Naive thymus-derived CD4-positive, alpha-beta T cell (primary cell): ENCODE data around the gene AGFG2. TPM values are rescaled to one million over a fixed set of nuclear protein-coding genes. Genes with fewer than 3 reads are reported as not detected.
A peak's percentile ranks its signal among the peaks of the same experiment; 100 is the strongest.

Source experiments
- ATAC-seq: fragments of 150-1000 bp; cut with Tn5 transposase; 2 replicates; pipeline ENCODE4 v1.10.0; 2021; ENCODE audit warnings: mild to moderate bottlenecking, moderate library complexity
- CTCF ChIA-PET: fragments of 350-600 bp; sonication (Branson Sonifier 250); formaldehyde crosslinking; loops from one replicate; lab custom pipeline; 2021; ENCODE audit warnings: antibody characterized with exemption; lab: Charles Lee
- POLR2A ChIA-PET: fragments of 350-600 bp; sonication (Branson Sonifier 250); formaldehyde crosslinking; loops from one replicate; lab custom pipeline; 2021; ENCODE audit warnings: antibody characterized with exemption, inconsistent platforms; lab: Charles Lee
- DNase-seq, 9 donors: peaks; one replicate each; pipeline versions ENCODE4 v3.0.0 to v3.0.0-alpha.2; 2020 to 2022; ENCODE audit warnings: mixed read lengths in 1 of 9
- H3K27ac ChIP-seq: one replicate; pipeline ENCODE4 v1.7.0; 2013; ENCODE audit warnings: mild to moderate bottlenecking, low read depth, low read length, moderate library complexity
- H3K27me3 ChIP-seq, 2 donors: one replicate each; pipeline ENCODE4 v1.7.0; 2013; ENCODE audit warnings: low read length in 2 of 2, mild to moderate bottlenecking in 2 of 2, moderate library complexity in 2 of 2; ENCODE audit not compliant: control insufficient read depth in 2 of 2, insufficient read depth in 2 of 2
- H3K36me3 ChIP-seq, 3 experiments: 1 replicate in 2 of 3; 2 replicates in 1 of 3; pipeline ENCODE4 v1.7.0; 2013; ENCODE audit warnings: low read length in 3 of 3, mild to moderate bottlenecking in 3 of 3, moderate library complexity in 1 of 3; ENCODE audit not compliant: insufficient read depth in 3 of 3, control insufficient read depth in 2 of 3
- H3K4me1 ChIP-seq, 2 donors: one replicate each; pipeline ENCODE4 v1.7.0; 2013; ENCODE audit warnings: low read length in 2 of 2, mild to moderate bottlenecking in 2 of 2, moderate library complexity in 1 of 2; ENCODE audit not compliant: control insufficient read depth in 2 of 2, insufficient read depth in 2 of 2
- H3K4me3 ChIP-seq: 2 replicates; pipeline ENCODE4 v1.7.0; 2013; ENCODE audit warnings: mild to moderate bottlenecking, low read length
- H3K9me3 ChIP-seq, 3 experiments: 1 replicate in 2 of 3; 2 replicates in 1 of 3; pipeline ENCODE4 v1.7.0; 2013; ENCODE audit warnings: low read length in 3 of 3; ENCODE audit not compliant: control insufficient read depth in 2 of 3
- H3K27ac Mint-ChIP-seq, 9 donors: one replicate each; pipeline ENCODE4 v1.8.0; 2020 to 2022; ENCODE audit warnings: mixed read lengths in 9 of 9, mild to moderate bottlenecking in 8 of 9, moderate library complexity in 5 of 9, inconsistent platforms in 2 of 9
- H3K27me3 Mint-ChIP-seq, 5 donors: one replicate each; pipeline ENCODE4 v1.8.0; 2021 to 2022; ENCODE audit warnings: mixed read lengths in 5 of 5, mild to moderate bottlenecking in 1 of 5
- H3K36me3 Mint-ChIP-seq, 5 donors: one replicate each; pipeline ENCODE4 v1.8.0; 2020 to 2022; ENCODE audit warnings: mixed read lengths in 5 of 5, mild to moderate bottlenecking in 3 of 5, inconsistent platforms in 1 of 5
- H3K4me1 Mint-ChIP-seq, 7 donors: one replicate each; pipeline ENCODE4 v1.8.0; 2020 to 2022; ENCODE audit warnings: mixed read lengths in 7 of 7, mild to moderate bottlenecking in 3 of 7, inconsistent platforms in 1 of 7
- H3K4me3 Mint-ChIP-seq, 10 donors: one replicate each; pipeline ENCODE4 v1.8.0; 2020 to 2022; ENCODE audit warnings: mild to moderate bottlenecking in 10 of 10, mixed read lengths in 10 of 10, moderate library complexity in 6 of 10, inconsistent platforms in 2 of 10
- H3K9me3 Mint-ChIP-seq, 11 donors: one replicate each; pipeline ENCODE4 v1.8.0; 2020 to 2022; ENCODE audit warnings: mixed read lengths in 11 of 11, mild to moderate bottlenecking in 4 of 11, inconsistent platforms in 1 of 11, moderate library complexity in 1 of 11
- intact Hi-C, 2 donors: fragments of 100-400 bp; cut with micrococcal nuclease; formaldehyde crosslinking; loops; one replicate each; pipeline ENCODE4 v1.15.1; 2023
- polyA plus RNA-seq, 2 donors: library from polyadenylated mRNA; unstranded; fragments of 300-500 nt; fragmentation: Illumina TruSeq; gene quantifications; one replicate each; pipeline ENCODE4 v1.2.3, GENCODE V29; 2021
- total RNA-seq, 6 experiments: library from RNA in 5 of 6; stranded (reverse) in 5 of 6; gene quantifications; 1 replicate in 5 of 6; 2 replicates in 1 of 6; pipeline ENCODE4 v1.2.3 and lab custom pipeline; 2021 to 2026

AGFG2 gene
- total and polyA plus RNA-seq, 7 experiments from 2014 or later, result 5.7 to 42.4 (median 23.2) TPM

DNA sequence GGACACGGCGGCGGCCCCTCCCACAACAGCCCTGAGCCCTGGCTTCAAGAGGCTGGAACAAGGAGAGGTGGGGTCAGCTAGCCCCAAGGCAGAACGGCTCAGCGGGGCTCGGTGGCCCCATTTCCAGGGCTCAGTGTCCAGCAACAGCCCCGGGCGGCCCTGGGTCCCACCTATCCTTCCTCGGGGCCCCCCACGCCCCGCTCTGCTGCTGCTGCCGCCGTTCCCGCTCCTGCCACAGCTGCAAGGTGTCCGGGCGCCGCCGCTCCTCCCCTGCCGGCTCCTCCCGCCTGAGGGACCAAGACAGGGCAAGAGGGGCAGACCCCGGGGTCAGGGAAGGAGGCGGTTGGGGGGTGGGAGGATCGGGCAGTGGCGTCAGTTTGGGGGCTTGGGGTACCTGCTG is 38.1 kb downstream of the AGFG2 start:
- Histone ChIP-seq H3K4me1 (peaks cover 7 to 8% of the 10 kb centered on the region in 2 donors), H3K27me3 (no peaks in the 10 kb centered on the region), H3K4me3 (no peak overlapping the region), H3K36me3 (peaks cover 27 to 97% (median 54%) of the 10 kb centered on the region in 3 experiments), H3K9me3 (no peaks in the 10 kb centered on the region), H3K27ac (no peak overlapping the region)
- peaks cover 0 to 8% (median 5%) of the 10 kb centered on the region in 5 donors for H3K36me3 Mint-ChIP-seq
- ATAC-seq, result no peak
- H3K27me3 Mint-ChIP-seq, result no peaks in the 10 kb centered on the region
- ChIA-PET POLR2A (interaction anchor here (0.6 to 2.6 kb wide), 5 partner anchors 10 to 132 kb away, joined by 3 to 17 read pairs (median 3); partner anchors contain the start of genes FBXO24 and LRCH4), CTCF (interaction anchor here (0.5 to 1.2 kb wide), 2 partner anchors 12 to 18 kb away, joined by 4 to 5 read pairs; no protein-coding TSS in a partner anchor)
- H3K4me3 Mint-ChIP-seq, result no peak overlapping the region
- peaks cover under 1 to 15% (median 3%) of the 10 kb centered on the region in 7 donors for H3K4me1 Mint-ChIP-seq
- intact Hi-C loops, result no loop called here
- no peak for DNase-seq
- H3K9me3 Mint-ChIP-seq, result no peaks in the 10 kb centered on the region
- no peak overlapping the region for H3K27ac Mint-ChIP-seq

DNA sequence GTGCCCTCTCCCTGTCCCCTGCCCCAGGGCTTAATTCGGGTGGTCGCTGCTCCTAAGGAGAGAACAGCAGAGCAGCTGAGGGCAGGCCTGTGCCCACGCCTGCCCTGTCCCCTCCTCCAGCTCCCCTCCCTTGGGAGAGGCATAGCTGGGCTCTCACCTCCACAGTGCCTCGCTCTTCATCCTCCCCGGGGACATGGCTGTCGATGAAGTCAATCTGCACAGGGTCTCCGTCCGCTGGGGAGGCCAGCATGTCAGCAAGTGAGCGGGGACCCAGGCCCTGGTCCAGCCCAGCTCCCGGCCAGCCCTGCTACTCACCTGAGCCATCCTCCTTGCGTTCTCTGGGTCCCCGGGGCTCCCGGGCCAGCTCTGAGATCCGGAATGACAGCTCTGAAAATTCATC is 38.5 kb downstream of the AGFG2 start:
- peak overlapping the region in 2 of 9 donors; percentile 25 to 29 for H3K27ac Mint-ChIP-seq
- ATAC-seq (no peak), DNase-seq (no peak)
- peaks cover 4 to 18% (median 5%) of the 10 kb centered on the region in 7 donors for H3K4me1 Mint-ChIP-seq
- Histone ChIP-seq H3K4me1 (peaks cover 11 to 12% of the 10 kb centered on the region in 2 donors), H3K9me3 (no peaks in the 10 kb centered on the region), H3K27me3 (no peaks in the 10 kb centered on the region), H3K27ac (no peak overlapping the region), H3K4me3 (no peak overlapping the region), H3K36me3 (peaks cover 27 to 97% (median 54%) of the 10 kb centered on the region in 3 experiments)
- no peaks in the 10 kb centered on the region for H3K27me3 Mint-ChIP-seq
- intact Hi-C loops, result no loop called here
- H3K9me3 Mint-ChIP-seq, result no peaks in the 10 kb centered on the region
- no peak overlapping the region for H3K4me3 Mint-ChIP-seq
- CTCF ChIA-PET, result interaction anchor here (0.7 to 1.2 kb wide), 2 partner anchors 12 to 36 kb away, joined by 3 to 5 read pairs; no protein-coding TSS in a partner anchor
- H3K36me3 Mint-ChIP-seq, result peaks cover 0 to 8% (median 5%) of the 10 kb centered on the region in 5 donors
- POLR2A ChIA-PET, result interaction anchor here (0.6 to 2.6 kb wide), 5 partner anchors 9 to 132 kb away, joined by 3 to 17 read pairs (median 3); partner anchors contain the start of genes FBXO24 and LRCH4

DNA sequence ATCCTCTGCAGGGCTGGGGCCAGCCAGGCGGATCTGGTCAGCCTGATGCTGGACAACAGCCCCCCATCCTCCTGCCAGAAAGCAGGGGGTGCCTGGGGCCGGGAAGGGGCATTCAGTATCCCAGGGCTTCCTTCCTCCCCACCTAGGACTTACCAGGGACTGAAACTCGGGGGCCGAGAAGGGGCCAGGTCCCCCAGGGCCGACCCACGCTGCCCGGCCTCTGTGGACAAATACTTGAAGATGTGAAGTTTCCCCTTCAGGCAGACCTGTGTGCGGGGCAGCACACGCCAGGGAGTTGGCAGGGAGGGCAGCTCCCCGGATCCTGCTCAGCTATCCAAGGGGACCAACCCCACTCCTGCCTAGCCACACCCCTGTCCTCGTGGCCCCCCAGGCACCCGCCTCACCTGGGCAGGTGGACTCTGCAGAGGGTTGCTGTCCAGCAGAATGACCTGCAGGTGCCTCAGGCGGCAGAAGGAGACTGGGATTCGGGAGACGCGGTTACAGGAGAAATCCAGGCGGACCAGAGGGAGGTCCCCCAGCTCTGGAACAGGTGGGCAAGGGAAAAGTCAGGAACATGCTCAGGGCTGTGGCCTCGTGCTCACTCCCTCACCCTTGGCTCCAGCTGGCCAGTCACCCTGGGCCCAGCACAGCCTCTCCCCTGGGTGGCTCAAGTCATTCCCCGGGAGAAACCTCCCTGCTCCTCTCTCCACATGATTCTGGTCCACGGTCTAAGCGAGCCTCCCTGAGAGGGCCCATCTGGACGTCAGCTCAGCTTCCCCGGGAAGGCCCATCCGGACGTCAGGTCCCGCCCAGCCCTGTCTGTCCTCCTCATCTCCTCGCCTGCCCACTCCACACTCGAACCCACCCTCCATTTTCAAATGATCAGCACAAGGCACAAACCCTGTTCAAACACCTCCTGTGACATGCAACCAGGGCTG is 39.5 kb downstream of the AGFG2 start:
- no peak for ATAC-seq
- peaks cover 21 to 22% of the 10 kb centered on the region in 2 donors for H3K4me1 ChIP-seq
- H3K4me3 ChIP-seq, result no peak overlapping the region
- no peaks in the 10 kb centered on the region for H3K9me3 ChIP-seq
- Mint-ChIP-seq H3K4me1 (peaks cover 5 to 24% (median 13%) of the 10 kb centered on the region in 7 donors), H3K27me3 (no peaks in the 10 kb centered on the region), H3K4me3 (no peak overlapping the region), H3K9me3 (no peaks in the 10 kb centered on the region), H3K36me3 (peaks cover 0 to 10% (median 5%) of the 10 kb centered on the region in 5 donors), H3K27ac (peak overlapping the region in 6 of 9 donors; percentile 8 to 59 (median 39))
- intact Hi-C loops, result no loop called here
- POLR2A ChIA-PET, result interaction anchor here (0.6 to 2.6 kb wide), 6 partner anchors 8 to 101 kb away, joined by 3 to 17 read pairs (median 3); partner anchors contain the start of genes FBXO24, LRCH4 and MOSPD3
- DNase-seq, result no peak
- H3K36me3 ChIP-seq, result peaks cover 27 to 87% (median 54%) of the 10 kb centered on the region in 3 experiments
- H3K27ac ChIP-seq, result no peak overlapping the region
- CTCF ChIA-PET, result interaction anchor here (1.0 to 1.2 kb wide), 2 partner anchors 13 to 14 kb away, joined by 3 to 5 read pairs; no protein-coding TSS in a partner anchor
- no peaks in the 10 kb centered on the region for H3K27me3 ChIP-seq

DNA sequence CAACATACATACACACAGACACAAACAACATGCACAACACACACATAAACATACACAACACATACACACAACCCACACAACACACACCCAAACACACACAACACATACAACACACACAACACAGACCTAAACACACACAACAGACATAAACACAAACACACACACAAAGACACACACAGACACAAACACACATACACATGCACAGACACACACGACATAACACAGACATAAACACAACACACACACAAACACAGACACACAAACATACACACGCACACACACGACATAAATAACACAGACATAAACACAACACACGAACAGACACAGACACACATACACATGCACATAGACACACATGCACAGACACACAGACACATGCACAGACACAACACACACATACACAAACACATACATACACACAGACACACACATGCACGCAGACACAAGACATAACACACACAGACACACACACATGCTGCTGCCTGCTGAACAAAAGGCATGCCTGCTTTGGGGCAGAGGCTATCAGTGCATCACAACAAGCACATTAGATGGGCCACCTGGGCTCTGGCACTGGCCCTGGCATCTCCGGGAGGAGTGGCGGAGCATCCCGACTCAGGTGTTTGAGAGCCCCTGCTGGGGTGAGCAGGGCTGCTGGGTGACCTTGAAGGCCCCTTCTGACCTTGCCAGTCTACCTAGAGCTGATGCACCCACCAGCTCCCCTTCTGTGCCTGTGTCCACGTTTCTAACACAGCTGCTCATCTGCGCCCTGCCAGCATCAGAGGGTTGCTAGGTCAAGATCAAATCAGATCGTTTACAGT is 41.7 kb downstream of the AGFG2 start:
- intact Hi-C loops, result loop anchor here in 1 of 2 donors (10.0 kb wide), 1 partner anchor 476 kb away; the partner anchor contains the start of genes AP4M1 and MCM7
- Histone ChIP-seq H3K27me3 (no peaks in the 10 kb centered on the region), H3K4me1 (peaks cover 24% of the 10 kb centered on the region in 2 donors), H3K36me3 (peaks cover 27 to 71% (median 46%) of the 10 kb centered on the region in 3 experiments), H3K27ac (no peak overlapping the region), H3K9me3 (no peaks in the 10 kb centered on the region), H3K4me3 (no peak overlapping the region)
- H3K36me3 Mint-ChIP-seq, result peaks cover 0 to 17% (median 3%) of the 10 kb centered on the region in 5 donors
- peaks cover 10 to 40% (median 24%) of the 10 kb centered on the region in 7 donors for H3K4me1 Mint-ChIP-seq
- ATAC-seq, result no peak
- H3K27ac Mint-ChIP-seq, result peak overlapping the region in 3 of 9 donors; percentile 2 to 99 (median 94)
- no peaks in the 10 kb centered on the region for H3K9me3 Mint-ChIP-seq
- no peaks in the 10 kb centered on the region for H3K27me3 Mint-ChIP-seq
- POLR2A ChIA-PET, result interaction anchor here (1.3 to 9.8 kb wide), 4 partner anchors 9 to 147 kb away, joined by 4 to 173 read pairs (median 90); partner anchors contain the start of gene MOSPD3
- peak overlapping the region in 1 of 10 donors; percentile 100 for H3K4me3 Mint-ChIP-seq
- CTCF ChIA-PET, result interaction anchor here (0.6 to 7.1 kb wide), 2 partner anchors 19 to 125 kb away, joined by 3 to 65 read pairs; partner anchors contain the start of gene POP7
- no peak for DNase-seq

DNA sequence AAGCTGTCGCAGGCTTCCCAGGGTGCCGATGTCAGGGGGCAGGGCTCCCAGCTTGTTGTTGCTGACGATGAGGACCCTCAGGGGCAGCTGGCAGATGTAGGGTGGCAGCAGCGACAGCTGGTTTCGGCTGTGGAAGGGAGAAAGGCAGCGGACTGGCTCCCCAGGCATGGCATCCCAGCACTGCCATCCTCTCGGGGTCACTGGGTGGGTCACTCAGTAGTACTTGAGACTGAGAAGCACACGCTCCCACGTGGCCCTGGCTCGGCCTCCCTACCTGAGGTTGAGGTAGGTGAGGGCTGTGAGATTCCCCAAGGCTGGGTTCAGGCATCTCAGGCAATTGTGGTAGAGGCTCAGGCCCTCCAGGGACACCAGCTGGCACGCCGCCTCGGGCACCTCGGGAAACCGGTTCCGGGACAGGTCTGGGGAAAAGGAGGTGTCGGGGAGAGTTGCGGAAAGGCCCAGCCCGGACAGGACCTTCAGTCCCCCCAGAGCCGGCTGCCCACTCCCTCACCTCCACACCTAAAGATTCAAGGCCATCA is 43.1 kb downstream of the AGFG2 start:
- Histone ChIP-seq H3K27ac (peak overlapping the region; percentile 90), H3K9me3 (no peaks in the 10 kb centered on the region), H3K4me3 (peak overlapping the region; percentile 94), H3K27me3 (no peaks in the 10 kb centered on the region), H3K4me1 (peaks cover 24 to 28% of the 10 kb centered on the region in 2 donors), H3K36me3 (peaks cover 21 to 60% (median 32%) of the 10 kb centered on the region in 3 experiments)
- Mint-ChIP-seq H3K4me1 (peaks cover 17 to 43% (median 24%) of the 10 kb centered on the region in 7 donors), H3K27me3 (no peaks in the 10 kb centered on the region), H3K4me3 (peak overlapping the region in 8 of 10 donors; percentile 95 to 100 (median 98)), H3K36me3 (peaks cover 0 to 12% (median 3%) of the 10 kb centered on the region in 5 donors), H3K27ac (peak overlapping the region in 7 of 9 donors; percentile 91 to 99 (median 97)), H3K9me3 (no peaks in the 10 kb centered on the region)
- ChIA-PET POLR2A (interaction anchor here (1.2 to 9.8 kb wide), 8 partner anchors 10 to 148 kb away, joined by 3 to 173 read pairs (median 44); partner anchors contain the start of genes MOSPD3 and TSC22D4), CTCF (interaction anchor here (0.6 to 7.1 kb wide), 2 partner anchors 20 to 102 kb away, joined by 5 to 65 read pairs; no protein-coding TSS in a partner anchor)
- DNase-seq (no peak), ATAC-seq (no peak)
- intact Hi-C loops, result loop anchor here in 1 of 2 donors (10.0 kb wide), 1 partner anchor 477 kb away; the partner anchor contains the start of genes AP4M1 and MCM7
